Natural killer cell (primary cell): ENCODE data around the gene MAD2L2. TPM values are rescaled to one million over a fixed set of nuclear protein-coding genes. Genes with fewer than 3 reads are reported as not detected.

ENCODE experiments used
- ATAC-seq, 3 donors: fragments of 150-1000 bp in 2 of 3; fragments of 200-7000 bp in 1 of 3; cut with Tn5 transposase; 1 replicate in 1 of 3; 2 replicates in 2 of 3; pipeline ENCODE4 v1.10.0; 2021; ENCODE audit warnings: mild to moderate bottlenecking in 2 of 3, moderate library complexity in 2 of 3
- DNase-seq, 2 donors: peaks; one replicate each; pipeline versions ENCODE4 v3.0.0 to v3.0.0-alpha.2; 2013 to 2021; ENCODE audit warnings: mixed read lengths in 1 of 2
- H3K27ac ChIP-seq: one replicate; pipeline ENCODE4 v1.5.1; 2013; ENCODE audit warnings: mild to moderate bottlenecking, low read length
- H3K27me3 ChIP-seq: one replicate; pipeline ENCODE4 v1.6.1; 2013; ENCODE audit warnings: low read length; ENCODE audit not compliant: control insufficient read depth, insufficient read depth
- H3K36me3 ChIP-seq: one replicate; pipeline ENCODE4 v1.6.1; 2013; ENCODE audit warnings: low read length; ENCODE audit not compliant: control insufficient read depth, insufficient read depth
- H3K4me1 ChIP-seq: one replicate; pipeline ENCODE4 v1.6.1; 2013; ENCODE audit warnings: low read length; ENCODE audit not compliant: control insufficient read depth, insufficient read depth
- H3K4me3 ChIP-seq: one replicate; pipeline ENCODE4 v1.5.1; 2013; ENCODE audit warnings: low read length
- H3K9me3 ChIP-seq: one replicate; pipeline ENCODE4 v1.6.1; 2013; ENCODE audit warnings: low read length; ENCODE audit not compliant: control insufficient read depth, insufficient read depth
- H3K27ac Mint-ChIP-seq, 2 donors: one replicate each; pipeline ENCODE4 v1.8.0; 2022; ENCODE audit warnings: mild to moderate bottlenecking in 2 of 2, mixed read lengths in 2 of 2, moderate library complexity in 1 of 2
- H3K27me3 Mint-ChIP-seq, 2 donors: one replicate each; pipeline ENCODE4 v1.8.0; 2022; ENCODE audit warnings: low read depth in 2 of 2, mixed read lengths in 2 of 2
- H3K36me3 Mint-ChIP-seq: one replicate; pipeline ENCODE4 v1.8.0; 2022; ENCODE audit warnings: mixed read lengths
- H3K4me1 Mint-ChIP-seq, 2 donors: one replicate each; pipeline ENCODE4 v1.8.0; 2022; ENCODE audit warnings: mixed read lengths in 2 of 2
- H3K4me3 Mint-ChIP-seq: one replicate; pipeline ENCODE4 v1.8.0; 2022; ENCODE audit warnings: mild to moderate bottlenecking, moderate library complexity, mixed read lengths
- H3K9me3 Mint-ChIP-seq, 2 donors: one replicate each; pipeline ENCODE4 v1.8.0; 2022; ENCODE audit warnings: mixed read lengths in 2 of 2
- CTCF ChIP-seq: fragments of 200-600 bp; IDR thresholded peaks from one replicate; pipeline ENCODE4 v1.8.0; 2022; ENCODE audit warnings: antibody characterized with exemption
- WGBS: methylation state at CpG from one replicate; pipeline ENCODE4 v1.1.7; 2013; ENCODE audit warnings: missing lambda C conversion rate; ENCODE audit not compliant: insufficient coverage; 5-methylcytosine and 5-hydroxymethylcytosine counted together
- intact Hi-C: fragments of 100-400 bp; cut with micrococcal nuclease; formaldehyde crosslinking; loops from one replicate; pipeline ENCODE4 v1.14.2; 2022
- total RNA-seq, 4 donors: library from RNA; stranded (reverse); fragments of 120-200 nt in 1 of 4; gene quantifications; one replicate each; pipeline versions ENCODE4 v1.2.3 to v1.2.4, GENCODE V29; 2013 to 2022

MAD2L2 gene
- total RNA-seq, 3 donors from 2014 or later (not counting 1 experiment from before 2014, with no cell fraction given): 50.6 to 66.0 (median 60.4) TPM

DNA sequence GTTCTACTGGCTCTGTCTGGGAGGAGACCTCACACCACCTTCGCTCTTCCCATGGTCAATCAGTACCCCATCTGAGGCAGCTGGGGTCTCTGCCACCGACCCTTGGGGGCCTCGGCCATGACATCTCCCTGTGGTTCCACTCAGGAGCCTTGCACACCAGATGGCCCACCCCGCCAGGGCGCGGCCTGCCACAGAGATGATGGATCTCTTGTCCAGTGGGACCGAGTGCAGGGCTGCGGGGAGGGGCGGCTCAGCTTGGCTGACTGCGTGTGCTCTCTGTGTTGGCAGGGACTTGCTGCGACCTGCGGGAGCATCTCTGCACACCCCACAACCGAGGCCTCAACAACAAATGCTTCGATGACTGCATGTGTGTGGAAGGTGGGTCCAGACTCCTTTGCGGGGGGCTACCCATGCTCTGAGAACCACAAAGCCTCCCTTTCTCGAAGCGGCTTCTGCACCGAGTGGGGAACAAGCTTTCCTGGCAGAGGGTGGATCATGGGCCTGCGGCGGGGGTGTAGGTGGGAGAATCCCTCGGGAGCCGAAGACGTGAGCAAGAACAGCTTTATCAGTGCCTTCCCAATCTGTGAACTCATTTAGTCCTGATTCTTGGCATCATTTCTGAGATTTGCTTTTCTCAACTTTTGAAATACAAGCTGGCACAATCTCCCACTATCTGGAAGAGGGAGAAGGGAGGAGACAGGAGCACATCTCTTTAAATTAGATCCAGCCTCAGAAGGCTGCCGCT lies 34.1 kb upstream of the MAD2L2 start:
- H3K9me3 Mint-ChIP-seq: no peaks in the 10 kb centered on the region
- Histone ChIP-seq H3K27me3 (no peaks in the 10 kb centered on the region), H3K36me3 (no peaks in the 10 kb centered on the region), H3K4me1 (peaks cover 18% of the 10 kb centered on the region), H3K9me3 (no peaks in the 10 kb centered on the region), H3K27ac (no peak overlapping the region), H3K4me3 (no peak overlapping the region)
- H3K27me3 Mint-ChIP-seq: no peaks in the 10 kb centered on the region
- peaks cover 15 to 16% of the 10 kb centered on the region in 2 donors for H3K4me1 Mint-ChIP-seq
- no peaks in the 10 kb centered on the region for H3K36me3 Mint-ChIP-seq
- intact Hi-C loops: loop anchor here (5.0 kb wide), 1 partner anchor 33 kb away; the partner anchor contains the start of gene MAD2L2
- WGBS: 90% methylated on average over 24 of the region's 24 CpGs
- no peak overlapping the region for H3K27ac Mint-ChIP-seq
- no peak overlapping the region for H3K4me3 Mint-ChIP-seq
- DNase-seq: no peak
- no peak for ATAC-seq
- TF ChIP-seq CTCF: no peak

DNA sequence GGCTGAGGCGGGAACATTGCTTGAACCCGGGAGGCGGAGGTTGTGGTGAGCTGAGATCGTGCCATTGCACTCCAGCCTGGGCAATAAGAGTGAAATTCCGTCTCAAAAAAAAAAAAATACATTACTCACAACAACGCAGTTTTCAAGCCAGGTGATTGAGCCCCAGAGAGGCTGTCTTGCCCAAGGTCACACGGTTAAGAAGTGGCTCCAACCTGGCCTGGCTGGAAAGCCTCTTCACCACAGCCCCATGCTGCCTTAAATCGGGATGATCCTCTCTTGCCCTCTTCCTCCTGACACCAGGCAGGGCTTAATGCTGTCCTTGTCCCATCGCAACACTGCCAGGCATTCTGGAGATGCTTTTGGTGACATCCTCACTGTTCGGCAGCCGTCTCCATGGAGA lies 32.1 kb upstream of the MAD2L2 start:
- H3K4me3 ChIP-seq: no peak overlapping the region
- WGBS: 90% methylated on average over 10 of the region's 11 CpGs
- no peaks in the 10 kb centered on the region for H3K36me3 ChIP-seq
- Mint-ChIP-seq H3K27me3 (no peaks in the 10 kb centered on the region), H3K9me3 (no peaks in the 10 kb centered on the region), H3K4me1 (peaks cover 0 to 5% of the 10 kb centered on the region in 2 donors), H3K36me3 (no peaks in the 10 kb centered on the region), H3K4me3 (no peak overlapping the region), H3K27ac (no peak overlapping the region)
- TF ChIP-seq CTCF: no peak
- DNase-seq (no peak), ATAC-seq (no peak)
- no peaks in the 10 kb centered on the region for H3K9me3 ChIP-seq
- no peak overlapping the region for H3K27ac ChIP-seq
- no peaks in the 10 kb centered on the region for H3K4me1 ChIP-seq
- H3K27me3 ChIP-seq: no peaks in the 10 kb centered on the region
- intact Hi-C loops: no loop called here

GRCh38 chr1:11712285-11712684 lies 31.3 kb upstream of the MAD2L2 start:
- H3K27me3 Mint-ChIP-seq: no peaks in the 10 kb centered on the region

More at GRCh38 chr1:11712285-11712684, 31.3 kb upstream of the MAD2L2 start:
- no peaks in the 10 kb centered on the region for H3K9me3 ChIP-seq
- H3K4me3 ChIP-seq: no peak overlapping the region
- intact Hi-C loops: no loop called here
- Mint-ChIP-seq H3K36me3 (no peaks in the 10 kb centered on the region), H3K4me3 (no peak overlapping the region), H3K4me1 (peaks cover 0 to 5% of the 10 kb centered on the region in 2 donors), H3K9me3 (no peaks in the 10 kb centered on the region), H3K27ac (no peak overlapping the region)
- no peak for TF ChIP-seq CTCF
- DNase-seq (no peak), ATAC-seq (no peak)
- H3K27me3 ChIP-seq: no peaks in the 10 kb centered on the region
- WGBS: 88% methylated on average over 8 of the region's 8 CpGs
- H3K4me1 ChIP-seq: no peaks in the 10 kb centered on the region
- no peaks in the 10 kb centered on the region for H3K36me3 ChIP-seq
- H3K27ac ChIP-seq: no peak overlapping the region
